ENCODE measurements around the gene SLC17A6. TPM values are rescaled to one million over a fixed set of nuclear protein-coding genes. Genes with fewer than 3 reads are reported as not detected.

Gene SLC17A6
- total RNA-seq, 4 donors from 2014 or later: not detected

- TF ChIP-seq, protein P1, sequence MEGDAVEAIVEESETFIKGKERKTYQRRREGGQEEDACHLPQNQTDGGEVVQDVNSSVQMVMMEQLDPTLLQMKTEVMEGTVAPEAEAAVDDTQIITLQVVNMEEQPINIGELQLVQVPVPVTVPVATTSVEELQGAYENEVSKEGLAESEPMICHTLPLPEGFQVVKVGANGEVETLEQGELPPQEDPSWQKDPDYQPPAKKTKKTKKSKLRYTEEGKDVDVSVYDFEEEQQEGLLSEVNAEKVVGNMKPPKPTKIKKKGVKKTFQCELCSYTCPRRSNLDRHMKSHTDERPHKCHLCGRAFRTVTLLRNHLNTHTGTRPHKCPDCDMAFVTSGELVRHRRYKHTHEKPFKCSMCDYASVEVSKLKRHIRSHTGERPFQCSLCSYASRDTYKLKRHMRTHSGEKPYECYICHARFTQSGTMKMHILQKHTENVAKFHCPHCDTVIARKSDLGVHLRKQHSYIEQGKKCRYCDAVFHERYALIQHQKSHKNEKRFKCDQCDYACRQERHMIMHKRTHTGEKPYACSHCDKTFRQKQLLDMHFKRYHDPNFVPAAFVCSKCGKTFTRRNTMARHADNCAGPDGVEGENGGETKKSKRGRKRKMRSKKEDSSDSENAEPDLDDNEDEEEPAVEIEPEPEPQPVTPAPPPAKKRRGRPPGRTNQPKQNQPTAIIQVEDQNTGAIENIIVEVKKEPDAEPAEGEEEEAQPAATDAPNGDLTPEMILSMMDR (IDR thresholded peaks at IDR 0.05): no peak
- no peak for TF ChIP-seq POLR2A (IDR thresholded peaks at IDR 0.05)
- intact Hi-C loops (cut with DNase I; ENCODE audit: low total_unique reads): no loop called here
- no peaks in the 10 kb centered on the region for H3K4me1 ChIP-seq
- no peak for DNase-seq
- H3K27ac ChIP-seq: no peak overlapping the region
- no peaks in the 10 kb centered on the region for H3K36me3 ChIP-seq
- no peak overlapping the region for H3K4me3 ChIP-seq
- H3K9me3 ChIP-seq: no peaks in the 10 kb centered on the region
- peaks cover 6 to 39% of the 10 kb centered on the region in 2 donors for H3K27me3 ChIP-seq
These were observed 1.6 kb upstream of the SLC17A6 start for GRCh38 chr11:22336587-22336986.

GRCh38 chr11:22339611-22340010 is 1.4 kb downstream of the SLC17A6 start:
- Histone ChIP-seq H3K4me1 (no peaks in the 10 kb centered on the region), H3K27me3 (peaks cover 6 to 58% of the 10 kb centered on the region in 2 donors), H3K27ac (no peak overlapping the region), H3K9me3 (no peaks in the 10 kb centered on the region), H3K36me3 (no peaks in the 10 kb centered on the region), H3K4me3 (no peak overlapping the region)
- intact Hi-C loops (cut with DNase I; ENCODE audit: low total_unique reads): no loop called here
- no peak for DNase-seq
- TF ChIP-seq POLR2A (IDR thresholded peaks at IDR 0.05): no peak
- TF ChIP-seq, protein P1 (IDR thresholded peaks at IDR 0.05): no peak

DNA sequence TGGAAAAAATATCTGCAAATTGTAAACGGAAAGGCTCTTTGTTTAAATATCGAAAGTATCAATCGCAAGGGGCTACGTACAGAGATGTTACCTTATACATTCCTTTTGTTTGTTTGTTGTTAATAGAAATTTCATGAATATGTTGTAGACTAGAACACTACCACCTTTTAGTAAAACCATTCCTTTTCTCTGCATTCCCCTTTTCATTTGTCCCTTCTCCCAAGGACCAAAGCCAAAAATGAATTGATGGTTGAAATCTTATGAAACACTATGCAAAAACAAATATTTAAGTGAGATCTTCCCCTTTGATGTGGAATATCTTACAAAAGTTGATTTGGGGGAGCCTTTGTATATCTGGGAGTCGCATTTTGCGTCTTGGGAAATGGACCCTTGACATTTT is 2.1 kb downstream of the SLC17A6 start:
- peaks cover 6 to 58% of the 10 kb centered on the region in 2 donors for H3K27me3 ChIP-seq
- TF ChIP-seq, protein P1 (IDR thresholded peaks at IDR 0.05): no peak
- TF ChIP-seq POLR2A (IDR thresholded peaks at IDR 0.05): no peak

DNA sequence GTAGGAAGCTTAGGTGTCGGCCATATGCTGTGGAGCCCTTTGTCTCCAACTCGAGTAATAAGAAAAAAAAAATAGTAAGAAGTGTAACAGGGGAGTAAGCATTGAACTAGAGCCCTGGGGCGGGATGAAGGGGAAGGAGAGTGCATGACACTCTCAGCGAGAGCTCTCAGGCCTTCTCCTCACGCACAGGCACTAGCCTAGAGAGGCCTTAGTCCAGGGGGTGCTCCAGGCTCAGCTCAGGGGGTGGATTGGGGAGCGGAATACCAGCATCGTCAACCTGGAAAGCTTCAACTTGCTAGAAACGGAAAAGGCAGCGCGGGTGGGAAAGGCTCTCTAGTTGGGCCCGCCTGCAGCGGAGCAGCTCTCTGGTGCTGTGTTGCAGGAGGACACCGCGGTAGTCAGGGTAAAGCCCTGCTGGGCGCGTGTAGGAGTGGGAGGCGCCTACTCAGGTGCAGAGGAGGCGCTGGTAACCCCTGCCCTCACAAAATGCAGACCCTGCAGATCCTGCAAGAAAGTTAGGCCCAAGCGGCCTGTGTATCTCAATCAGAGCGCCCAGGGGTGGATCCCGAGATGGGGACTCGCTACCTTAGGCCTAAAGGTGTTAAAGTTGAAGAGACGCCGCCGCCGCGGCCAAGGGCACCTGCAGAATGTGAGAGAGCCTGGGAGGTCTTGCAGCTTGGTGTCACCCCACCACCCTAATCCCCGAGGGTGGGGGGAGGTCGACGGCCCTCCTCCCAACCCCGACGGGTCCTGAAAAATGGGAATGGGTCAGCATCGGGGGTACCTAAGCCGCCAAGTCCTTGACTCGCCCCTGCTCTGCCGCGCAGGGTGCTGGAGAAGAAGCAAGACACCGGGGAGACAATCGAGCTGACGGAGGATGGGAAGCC is 2.8 kb downstream of the SLC17A6 start:
- Histone ChIP-seq H3K36me3 (no peaks in the 10 kb centered on the region), H3K9me3 (no peaks in the 10 kb centered on the region), H3K4me3 (no peak overlapping the region), H3K27ac (no peak overlapping the region), H3K4me1 (no peaks in the 10 kb centered on the region), H3K27me3 (peaks cover 6 to 58% of the 10 kb centered on the region in 2 donors)
- no peak for DNase-seq
- intact Hi-C loops (cut with DNase I; ENCODE audit: low total_unique reads): no loop called here
- TF ChIP-seq POLR2A (IDR thresholded peaks at IDR 0.05): no peak
- TF ChIP-seq, protein P1 (IDR thresholded peaks at IDR 0.05): no peak

More for the DNA sequence above, 2.1 kb downstream of the SLC17A6 start:
- H3K4me3 ChIP-seq: no peak overlapping the region
- DNase-seq: no peak
- no peaks in the 10 kb centered on the region for H3K36me3 ChIP-seq
- no peaks in the 10 kb centered on the region for H3K4me1 ChIP-seq
- intact Hi-C loops (cut with DNase I; ENCODE audit: low total_unique reads): no loop called here
- no peak overlapping the region for H3K27ac ChIP-seq
- no peaks in the 10 kb centered on the region for H3K9me3 ChIP-seq

GRCh38 chr11:22341588-22341931 is 3.4 kb downstream of the SLC17A6 start:
- DNase-seq: no peak
- Histone ChIP-seq H3K9me3 (no peaks in the 10 kb centered on the region), H3K4me3 (no peak overlapping the region), H3K27me3 (peaks cover 6 to 58% of the 10 kb centered on the region in 2 donors), H3K36me3 (no peaks in the 10 kb centered on the region), H3K4me1 (no peaks in the 10 kb centered on the region), H3K27ac (no peak overlapping the region)
- TF ChIP-seq POLR2A (IDR thresholded peaks at IDR 0.05): no peak
- intact Hi-C loops (cut with DNase I; ENCODE audit: low total_unique reads): no loop called here
